Measurements from ENCODE around the gene PIK3CG.
"Not testable (repeated sequence)": the region's sequence is repeated elsewhere in the genome, so short reads cannot be mapped to it uniquely, and the experiment has no call there.

Gene PIK3CG

DNA sequence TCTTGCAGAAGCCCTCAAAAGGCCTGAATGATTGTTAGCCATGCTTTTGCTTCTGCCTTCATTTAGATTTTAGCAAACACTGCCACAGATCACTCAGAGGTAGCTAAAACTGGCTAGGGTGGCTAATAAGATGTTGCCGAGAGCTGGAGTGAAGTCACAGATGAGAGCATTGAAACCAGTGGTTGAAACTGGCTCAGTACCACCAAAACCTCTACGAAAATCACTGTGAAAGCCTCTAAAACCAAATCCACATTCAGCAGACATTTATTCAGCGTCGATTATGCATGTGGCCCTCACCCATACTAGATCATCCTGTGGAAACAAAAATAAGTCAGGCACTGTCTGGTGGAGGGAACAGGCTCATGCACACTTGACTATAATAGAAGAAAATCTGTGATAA is 50.8 kb downstream of the PIK3CG start:
- DNase-seq (ENCODE audit: low read depth): no peak
- TF ChIP-seq, protein P1, sequence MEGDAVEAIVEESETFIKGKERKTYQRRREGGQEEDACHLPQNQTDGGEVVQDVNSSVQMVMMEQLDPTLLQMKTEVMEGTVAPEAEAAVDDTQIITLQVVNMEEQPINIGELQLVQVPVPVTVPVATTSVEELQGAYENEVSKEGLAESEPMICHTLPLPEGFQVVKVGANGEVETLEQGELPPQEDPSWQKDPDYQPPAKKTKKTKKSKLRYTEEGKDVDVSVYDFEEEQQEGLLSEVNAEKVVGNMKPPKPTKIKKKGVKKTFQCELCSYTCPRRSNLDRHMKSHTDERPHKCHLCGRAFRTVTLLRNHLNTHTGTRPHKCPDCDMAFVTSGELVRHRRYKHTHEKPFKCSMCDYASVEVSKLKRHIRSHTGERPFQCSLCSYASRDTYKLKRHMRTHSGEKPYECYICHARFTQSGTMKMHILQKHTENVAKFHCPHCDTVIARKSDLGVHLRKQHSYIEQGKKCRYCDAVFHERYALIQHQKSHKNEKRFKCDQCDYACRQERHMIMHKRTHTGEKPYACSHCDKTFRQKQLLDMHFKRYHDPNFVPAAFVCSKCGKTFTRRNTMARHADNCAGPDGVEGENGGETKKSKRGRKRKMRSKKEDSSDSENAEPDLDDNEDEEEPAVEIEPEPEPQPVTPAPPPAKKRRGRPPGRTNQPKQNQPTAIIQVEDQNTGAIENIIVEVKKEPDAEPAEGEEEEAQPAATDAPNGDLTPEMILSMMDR (conservative IDR thresholded peaks at IDR 0.05; ENCODE audit: low read depth, low read length): no peak
- no peak overlapping the region for H3K4me3 ChIP-seq (ENCODE audit: low read depth, low read length)

DNA sequence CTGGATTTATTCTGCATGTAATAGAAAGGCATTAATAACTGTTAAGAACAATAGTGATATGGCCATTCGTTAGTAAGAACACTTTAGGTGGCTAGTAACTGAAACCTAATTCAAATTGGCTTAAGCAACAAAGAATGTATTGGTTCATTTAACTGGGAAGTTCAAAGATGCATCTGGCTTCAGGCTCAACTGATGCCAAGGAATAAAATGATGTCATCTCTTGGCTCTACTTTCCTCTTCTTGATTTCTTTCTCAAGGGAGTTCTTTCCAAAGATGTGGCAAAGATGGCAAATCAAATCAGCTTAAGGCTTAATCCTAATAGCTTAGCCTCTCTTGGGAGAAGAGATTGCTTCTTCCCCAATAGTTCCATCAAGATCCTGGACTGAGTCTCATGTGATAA is 51.6 kb downstream of the PIK3CG start:
- no peak for DNase-seq (ENCODE audit: low read depth)
- no peak overlapping the region for H3K4me3 ChIP-seq (ENCODE audit: low read depth, low read length)
- TF ChIP-seq, protein P1 (conservative IDR thresholded peaks at IDR 0.05; ENCODE audit: low read depth, low read length): no peak

DNA sequence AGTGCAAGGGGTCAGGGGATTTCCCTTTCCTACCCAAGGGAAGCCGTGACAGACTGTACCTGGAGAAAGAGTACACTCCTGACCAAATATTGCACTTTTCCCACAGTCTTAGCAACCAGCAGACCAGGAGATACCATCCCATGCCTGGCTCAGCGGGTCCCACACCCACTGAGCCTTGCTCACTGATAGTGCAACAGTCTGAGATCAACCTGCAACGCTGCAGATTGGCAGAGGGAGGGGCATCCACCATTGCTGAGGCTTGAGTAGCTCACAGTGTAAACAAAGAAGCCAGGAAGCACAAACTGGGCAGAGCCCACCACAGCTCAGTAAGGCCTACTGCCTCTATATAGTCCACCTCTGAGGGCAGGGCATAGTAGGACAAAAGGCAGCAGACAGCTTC is 53.9 kb downstream of the PIK3CG start:
- no peak for DNase-seq (ENCODE audit: low read depth)
- H3K4me3 ChIP-seq (ENCODE audit: low read depth, low read length): no peak overlapping the region
- TF ChIP-seq, protein P1 (conservative IDR thresholded peaks at IDR 0.05; ENCODE audit: low read depth, low read length): no peak

DNA sequence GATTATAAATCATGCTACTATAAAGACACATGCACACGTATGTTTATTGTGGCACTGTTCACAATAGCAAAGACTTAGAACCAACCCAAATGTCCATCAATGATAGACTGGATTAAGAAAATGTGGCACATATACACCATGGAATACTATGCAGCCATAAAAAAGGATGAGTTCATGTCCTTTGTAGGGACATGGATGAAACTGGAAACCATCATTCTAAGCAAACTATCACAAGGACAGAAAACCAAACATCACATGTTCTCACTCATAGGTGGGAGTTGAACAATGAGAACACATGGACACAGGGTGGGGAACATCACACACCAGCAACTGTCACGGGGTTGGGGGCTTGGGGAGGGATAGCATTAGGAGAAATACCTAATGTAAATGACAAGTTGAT is 59.4 kb downstream of the PIK3CG start:
- DNase-seq (ENCODE audit: low read depth); H3K4me3 ChIP-seq (ENCODE audit: low read depth, low read length): not testable (repeated sequence)

DNA sequence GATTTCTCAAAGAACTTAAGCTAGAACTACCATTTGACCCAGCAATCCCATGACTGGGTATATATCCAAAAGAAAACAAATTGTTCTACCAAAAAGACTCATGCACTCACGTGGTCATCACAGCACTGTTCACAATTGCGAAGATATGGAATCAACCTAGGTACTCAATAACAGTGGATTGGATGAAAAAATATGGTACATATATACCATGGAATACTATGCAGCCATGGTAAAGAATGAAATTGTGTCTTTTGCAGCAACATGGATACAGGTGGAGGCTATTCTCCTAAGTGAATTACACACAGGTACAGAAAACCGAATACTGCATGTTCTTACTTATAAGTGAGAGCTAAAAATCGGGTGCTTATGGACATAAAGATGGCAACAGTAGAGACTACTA is 61.8 kb downstream of the PIK3CG start:
- no peak for DNase-seq (ENCODE audit: low read depth)
- TF ChIP-seq, protein P1 (conservative IDR thresholded peaks at IDR 0.05; ENCODE audit: low read depth, low read length): no peak
- H3K4me3 ChIP-seq (ENCODE audit: low read depth, low read length): no peak overlapping the region

DNA sequence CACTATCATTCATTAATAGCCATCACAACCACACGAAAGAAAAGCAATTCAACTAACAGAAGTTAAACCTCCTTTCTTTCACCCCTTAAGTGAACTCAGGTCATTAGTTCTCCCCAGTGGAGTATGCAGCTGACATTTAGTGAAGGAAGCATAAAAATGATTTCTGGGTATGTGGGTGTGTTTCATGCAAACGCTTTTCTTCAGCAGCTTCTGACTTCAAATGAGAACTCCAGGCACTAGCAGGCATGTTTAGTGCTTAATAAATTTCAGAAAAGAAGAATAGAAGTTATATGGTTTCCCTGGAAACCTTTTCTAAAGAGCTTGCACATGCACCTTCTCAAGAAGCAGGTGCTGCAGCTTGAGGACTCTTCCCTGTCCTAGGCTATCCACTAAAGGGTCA is 62.5 kb downstream of the PIK3CG start:
- DNase-seq (ENCODE audit: low read depth): no peak
- no peak overlapping the region for H3K4me3 ChIP-seq (ENCODE audit: low read depth, low read length)
- TF ChIP-seq, protein P1 (conservative IDR thresholded peaks at IDR 0.05; ENCODE audit: low read depth, low read length): no peak

DNA sequence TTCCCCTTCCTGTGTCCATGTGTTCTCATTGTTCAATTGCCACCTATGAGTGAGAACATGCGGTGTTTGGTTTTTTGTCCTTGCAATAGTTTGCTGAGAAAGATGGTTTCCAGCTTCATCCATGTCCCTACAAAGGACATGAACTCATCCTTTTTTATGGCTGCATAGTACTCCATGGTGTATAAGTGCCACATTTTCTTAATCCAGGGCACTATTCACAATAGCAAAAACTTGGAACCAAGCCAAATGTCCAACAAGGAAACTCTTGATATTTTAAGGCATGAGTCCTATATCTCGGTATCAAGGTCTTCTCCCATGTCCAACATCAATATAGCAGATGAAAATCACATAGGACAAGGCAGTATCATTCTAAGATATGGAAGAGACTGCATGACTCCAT is 64.5 kb downstream of the PIK3CG start:
- not testable (repeated sequence) for H3K4me3 ChIP-seq (ENCODE audit: low read depth, low read length); DNase-seq (ENCODE audit: low read depth)

DNA sequence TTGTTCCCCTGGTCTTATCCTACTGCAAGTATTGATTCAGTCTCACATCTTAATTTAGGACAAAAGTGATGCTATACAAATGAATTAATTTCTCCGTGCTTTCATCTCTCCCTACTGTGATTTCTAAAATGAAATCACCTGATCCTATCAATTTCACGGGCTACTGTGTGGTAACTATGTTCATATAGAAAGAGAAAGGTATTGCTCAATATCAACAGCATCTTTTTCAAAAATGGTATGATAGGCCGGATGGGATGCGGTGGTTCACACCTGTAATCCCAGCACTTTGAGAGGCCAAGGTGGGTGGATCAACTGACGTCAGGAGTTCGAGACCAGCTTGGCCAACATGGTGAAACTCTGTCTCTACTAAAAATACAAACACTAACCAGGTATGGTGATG is 71.2 kb downstream of the PIK3CG start:
- H3K4me3 ChIP-seq (ENCODE audit: low read depth, low read length): no peak overlapping the region
- no peak for DNase-seq (ENCODE audit: low read depth)
- TF ChIP-seq, protein P1 (conservative IDR thresholded peaks at IDR 0.05; ENCODE audit: low read depth, low read length): no peak

DNA sequence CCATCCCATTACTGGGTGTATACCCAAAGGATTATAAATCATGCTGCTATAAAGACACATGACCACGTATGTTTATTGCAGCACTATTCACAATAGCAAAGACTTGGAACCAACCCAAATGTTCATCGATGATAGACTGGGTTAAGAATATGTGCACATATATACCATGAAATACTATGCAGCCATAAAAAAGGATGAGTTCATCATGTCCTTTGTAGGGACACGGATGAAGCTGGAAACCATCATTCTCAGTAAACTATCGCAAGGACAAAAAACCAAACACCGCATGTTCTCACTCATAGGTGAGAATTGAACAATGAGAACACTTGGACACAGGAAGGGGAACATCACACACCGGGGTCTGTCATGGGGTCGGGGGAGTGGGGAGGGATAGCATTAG is 73.0 kb downstream of the PIK3CG start:
- not testable (repeated sequence) for H3K4me3 ChIP-seq (ENCODE audit: low read depth, low read length); DNase-seq (ENCODE audit: low read depth)
